ENCODE results near the gene LRRC36. TPM values are rescaled to one million over a fixed set of nuclear protein-coding genes. Genes with fewer than 3 reads are reported as not detected.

The LRRC36 gene
- total and polyA plus RNA-seq, 2 experiments from 2014 or later = 1.2 TPM; not detected in 1

DNA sequence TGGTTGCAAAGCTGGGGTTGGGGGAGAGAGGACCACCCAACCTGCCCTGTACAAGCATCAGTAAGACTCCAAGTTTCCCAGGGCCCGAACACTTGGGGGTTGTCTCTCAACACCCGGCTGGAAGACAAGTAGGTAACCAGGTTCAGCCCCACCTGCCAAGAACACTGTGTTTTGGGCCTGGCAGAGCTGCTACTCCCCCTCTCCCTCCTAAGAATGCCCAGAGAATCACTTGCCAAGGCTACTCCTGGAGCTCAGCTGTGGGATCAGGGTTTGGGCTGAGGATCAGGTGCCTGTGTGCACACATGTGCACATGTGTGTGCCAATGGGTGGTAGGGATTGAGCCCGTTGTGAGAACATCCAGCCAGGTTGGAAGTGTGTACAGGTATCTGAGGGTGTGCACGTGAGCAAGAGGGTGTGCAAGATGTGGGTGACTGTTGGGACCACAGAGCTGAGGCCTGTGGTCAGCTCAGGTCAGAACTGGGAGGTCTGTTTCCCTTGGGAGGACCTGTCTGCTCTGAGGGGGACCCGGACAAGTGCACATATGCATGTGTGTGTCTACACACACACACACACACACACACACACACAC, 106.6 kb downstream of the LRRC36 start:
- no peak for ATAC-seq

More for the DNA sequence above, 106.6 kb downstream of the LRRC36 start:
- H3K79me2 ChIP-seq (replicated peaks; ENCODE audit: insufficient read depth) = no peaks in the 10 kb centered on the region
- H3K4me2 ChIP-seq = peak overlapping the region; percentile 98
- H3K27me3 Mint-ChIP-seq (ENCODE audit: insufficient read depth, low read depth, poor library complexity) = peaks cover 37% of the 10 kb centered on the region
- peaks cover 24% of the 10 kb centered on the region for H3K4me1 ChIP-seq (ENCODE audit: insufficient read depth)
- no peaks in the 10 kb centered on the region for H3K9me2 ChIP-seq (ENCODE audit: insufficient read depth)
- peaks cover 3% of the 10 kb centered on the region; the same call in 1 of the 2 replicates for H3K36me3 ChIP-seq (ENCODE audit: insufficient read depth)
- H3K4me3 ChIP-seq = 0 out of 2 replicates have a peak overlapping the region, but pooled peaks have one; percentile 85
- H3K27me3 ChIP-seq (ENCODE audit: insufficient read depth) = peaks cover 23% of the 10 kb centered on the region
- no peak overlapping the region for H3K27ac Mint-ChIP-seq
- peaks cover 36% of the 10 kb centered on the region for H3K4me1 Mint-ChIP-seq
- H3K9me3 Mint-ChIP-seq = peaks cover 3% of the 10 kb centered on the region; the same call in 1 of the 3 replicates
- DNase-seq (ENCODE audit: low spot score) = no peak
- no peak for TF ChIP-seq CREB1 (CRISPR knock-in tag; IDR thresholded peaks at IDR 0.05; ENCODE audit: low read depth)
- TF ChIP-seq STAT1 (IDR thresholded peaks at IDR 0.05; ENCODE audit: unreplicated experiment) = no peak
- TF ChIP-seq EZH2phosphoT487 (IDR thresholded peaks at IDR 0.05; ENCODE audit: unreplicated experiment) = no peak
- TF ChIP-seq POLR2AphosphoS5 (IDR thresholded peaks at IDR 0.05; ENCODE audit: low read depth) = no peak
- no peak for TF ChIP-seq ZNF331 (CRISPR knock-in tag; IDR thresholded peaks at IDR 0.05; ENCODE audit: low read depth)
- TF ChIP-seq ZNF114 (CRISPR knock-in tag; IDR thresholded peaks at IDR 0.05) = no peak
- TF ChIP-seq, protein P1, sequence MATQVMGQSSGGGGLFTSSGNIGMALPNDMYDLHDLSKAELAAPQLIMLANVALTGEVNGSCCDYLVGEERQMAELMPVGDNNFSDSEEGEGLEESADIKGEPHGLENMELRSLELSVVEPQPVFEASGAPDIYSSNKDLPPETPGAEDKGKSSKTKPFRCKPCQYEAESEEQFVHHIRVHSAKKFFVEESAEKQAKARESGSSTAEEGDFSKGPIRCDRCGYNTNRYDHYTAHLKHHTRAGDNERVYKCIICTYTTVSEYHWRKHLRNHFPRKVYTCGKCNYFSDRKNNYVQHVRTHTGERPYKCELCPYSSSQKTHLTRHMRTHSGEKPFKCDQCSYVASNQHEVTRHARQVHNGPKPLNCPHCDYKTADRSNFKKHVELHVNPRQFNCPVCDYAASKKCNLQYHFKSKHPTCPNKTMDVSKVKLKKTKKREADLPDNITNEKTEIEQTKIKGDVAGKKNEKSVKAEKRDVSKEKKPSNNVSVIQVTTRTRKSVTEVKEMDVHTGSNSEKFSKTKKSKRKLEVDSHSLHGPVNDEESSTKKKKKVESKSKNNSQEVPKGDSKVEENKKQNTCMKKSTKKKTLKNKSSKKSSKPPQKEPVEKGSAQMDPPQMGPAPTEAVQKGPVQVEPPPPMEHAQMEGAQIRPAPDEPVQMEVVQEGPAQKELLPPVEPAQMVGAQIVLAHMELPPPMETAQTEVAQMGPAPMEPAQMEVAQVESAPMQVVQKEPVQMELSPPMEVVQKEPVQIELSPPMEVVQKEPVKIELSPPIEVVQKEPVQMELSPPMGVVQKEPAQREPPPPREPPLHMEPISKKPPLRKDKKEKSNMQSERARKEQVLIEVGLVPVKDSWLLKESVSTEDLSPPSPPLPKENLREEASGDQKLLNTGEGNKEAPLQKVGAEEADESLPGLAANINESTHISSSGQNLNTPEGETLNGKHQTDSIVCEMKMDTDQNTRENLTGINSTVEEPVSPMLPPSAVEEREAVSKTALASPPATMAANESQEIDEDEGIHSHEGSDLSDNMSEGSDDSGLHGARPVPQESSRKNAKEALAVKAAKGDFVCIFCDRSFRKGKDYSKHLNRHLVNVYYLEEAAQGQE (IDR thresholded peaks at IDR 0.05; ENCODE audit: unreplicated experiment) = no peak
- 0 out of 2 replicates have a peak, but pooled peaks cover 4% of the 10 kb centered on the region for H3F3A ChIP-seq (replicated peaks; ENCODE audit: low read depth)
- H3K36me3 Mint-ChIP-seq (ENCODE audit: low read depth) = peaks cover 16% of the 10 kb centered on the region
- H2AFZ ChIP-seq = no peak overlapping the region
- H3K4me3 Mint-ChIP-seq = peak overlapping the region; percentile 7; the same call in 1 of the 3 replicates
- H4K20me1 ChIP-seq (replicated peaks; ENCODE audit: insufficient read depth) = no peaks in the 10 kb centered on the region
- no peak overlapping the region for H3K27ac ChIP-seq (ENCODE audit: low read depth)

Small RNAs within 50 kb of the gene (small RNA-seq; reads per million reads assigned to genes)
- gene RNU1-123P (ENCODE audit: low replicate concordance) = not detected

Other genes starting within 250 kb of the LRRC36 start
- 26.6 and 35.9 TPM in 2 replicates for gene PHAF1, start 216.9 kb upstream of the LRRC36 start, total RNA-seq (2014; rRNA removed; shearing (Covaris generic))
- 14.2 and 14.7 TPM in 2 replicates for gene PHAF1, start 216.9 kb upstream of the LRRC36 start, polyA plus RNA-seq (2016; fragmentation: Nextera tagmentation; extraction: Ambion mirVana)
- gene B3GNT9, start 175.8 kb upstream of the LRRC36 start, total RNA-seq (2014; rRNA removed; shearing (Covaris generic)) = 6.8 and 7.0 TPM in 2 replicates
- gene B3GNT9, start 175.8 kb upstream of the LRRC36 start, polyA plus RNA-seq (2016; fragmentation: Nextera tagmentation; extraction: Ambion mirVana) = 0.99 and 1.5 TPM in 2 replicates
- gene TRADD, start 166.9 kb upstream of the LRRC36 start, total RNA-seq (2014; rRNA removed; shearing (Covaris generic)) = 0.42 TPM in 1 of 2 replicates, not detected in the other
- 0.50 and 0.55 TPM in 2 replicates for gene TRADD, start 166.9 kb upstream of the LRRC36 start, polyA plus RNA-seq (2016; fragmentation: Nextera tagmentation; extraction: Ambion mirVana)
- not detected in 2 replicates for gene FBXL8, start 166.9 kb upstream of the LRRC36 start, total RNA-seq (2014; rRNA removed; shearing (Covaris generic))
- gene FBXL8, start 166.9 kb upstream of the LRRC36 start, polyA plus RNA-seq (2016; fragmentation: Nextera tagmentation; extraction: Ambion mirVana) = 0.26 TPM in 1 of 2 replicates, not detected in the other
- gene HSF4, start 162.1 kb upstream of the LRRC36 start, total RNA-seq (2014; rRNA removed; shearing (Covaris generic)) = 1.3 TPM in 1 of 2 replicates, not detected in the other
- gene HSF4, start 162.1 kb upstream of the LRRC36 start, polyA plus RNA-seq (2016; fragmentation: Nextera tagmentation; extraction: Ambion mirVana) = 0.19 TPM in 1 of 2 replicates, not detected in the other
- gene NOL3, start 156.3 kb upstream of the LRRC36 start, total RNA-seq (2014; rRNA removed; shearing (Covaris generic)) = 0.27 and 3.3 TPM in 2 replicates
- 2.7 and 4.0 TPM in 2 replicates for gene NOL3, start 156.3 kb upstream of the LRRC36 start, polyA plus RNA-seq (2016; fragmentation: Nextera tagmentation; extraction: Ambion mirVana)
- 22.7 and 23.1 TPM in 2 replicates for gene MATCAP1, start 142.9 kb upstream of the LRRC36 start, total RNA-seq (2014; rRNA removed; shearing (Covaris generic))
- gene MATCAP1, start 142.9 kb upstream of the LRRC36 start, polyA plus RNA-seq (2016; fragmentation: Nextera tagmentation; extraction: Ambion mirVana) = 9.5 and 13.3 TPM in 2 replicates
- 1.6 and 2.3 TPM in 2 replicates for gene EXOC3L1, start 136.7 kb upstream of the LRRC36 start, total RNA-seq (2014; rRNA removed; shearing (Covaris generic))
- gene EXOC3L1, start 136.7 kb upstream of the LRRC36 start, polyA plus RNA-seq (2016; fragmentation: Nextera tagmentation; extraction: Ambion mirVana) = 0.92 and 1.1 TPM in 2 replicates
- gene E2F4, start 134.7 kb upstream of the LRRC36 start, total RNA-seq (2014; rRNA removed; shearing (Covaris generic)) = 135 and 168 TPM in 2 replicates
- gene E2F4, start 134.7 kb upstream of the LRRC36 start, polyA plus RNA-seq (2016; fragmentation: Nextera tagmentation; extraction: Ambion mirVana) = 67.0 and 67.2 TPM in 2 replicates
- 16.2 and 18.3 TPM in 2 replicates for gene ELMO3, start 127.7 kb upstream of the LRRC36 start, total RNA-seq (2014; rRNA removed; shearing (Covaris generic))
- gene ELMO3, start 127.7 kb upstream of the LRRC36 start, polyA plus RNA-seq (2016; fragmentation: Nextera tagmentation; extraction: Ambion mirVana) = 4.5 and 4.7 TPM in 2 replicates
- 18.4 and 23.2 TPM in 2 replicates for gene TMEM208, start 99.7 kb upstream of the LRRC36 start, total RNA-seq (2014; rRNA removed; shearing (Covaris generic))
- gene TMEM208, start 99.7 kb upstream of the LRRC36 start, polyA plus RNA-seq (2016; fragmentation: Nextera tagmentation; extraction: Ambion mirVana) = 82.3 and 89.7 TPM in 2 replicates
- gene FHOD1, start 79.3 kb upstream of the LRRC36 start, total RNA-seq (2014; rRNA removed; shearing (Covaris generic)) = 48.2 and 52.7 TPM in 2 replicates
- 26.2 and 28.4 TPM in 2 replicates for gene FHOD1, start 79.3 kb upstream of the LRRC36 start, polyA plus RNA-seq (2016; fragmentation: Nextera tagmentation; extraction: Ambion mirVana)
- 5.4 and 6.4 TPM in 2 replicates for gene SLC9A5, start 77.8 kb upstream of the LRRC36 start, total RNA-seq (2014; rRNA removed; shearing (Covaris generic))
- 3.4 and 4.5 TPM in 2 replicates for gene SLC9A5, start 77.8 kb upstream of the LRRC36 start, polyA plus RNA-seq (2016; fragmentation: Nextera tagmentation; extraction: Ambion mirVana)
- 10.3 and 17.1 TPM in 2 replicates for gene PLEKHG4, start 47.3 kb upstream of the LRRC36 start, total RNA-seq (2014; rRNA removed; shearing (Covaris generic))
- gene PLEKHG4, start 47.3 kb upstream of the LRRC36 start, polyA plus RNA-seq (2016; fragmentation: Nextera tagmentation; extraction: Ambion mirVana) = 3.2 and 4.9 TPM in 2 replicates
- gene KCTD19, start 74 bp upstream of the LRRC36 start, total RNA-seq (2014; rRNA removed; shearing (Covaris generic)) = 0.31 TPM in 1 of 2 replicates, not detected in the other
- 0.61 and 0.65 TPM in 2 replicates for gene KCTD19, start 74 bp upstream of the LRRC36 start, polyA plus RNA-seq (2016; fragmentation: Nextera tagmentation; extraction: Ambion mirVana)
- 0.28 TPM in 1 of 2 replicates, not detected in the other for gene TPPP3, start 66.7 kb downstream of the LRRC36 start, total RNA-seq (2014; rRNA removed; shearing (Covaris generic))
- gene TPPP3, start 66.7 kb downstream of the LRRC36 start, polyA plus RNA-seq (2016; fragmentation: Nextera tagmentation; extraction: Ambion mirVana) = 0.26 and 1.3 TPM in 2 replicates
- gene ZDHHC1, start 89.7 kb downstream of the LRRC36 start, total RNA-seq (2014; rRNA removed; shearing (Covaris generic)) = 2.3 and 2.7 TPM in 2 replicates
- 1.4 and 1.6 TPM in 2 replicates for gene ZDHHC1, start 89.7 kb downstream of the LRRC36 start, polyA plus RNA-seq (2016; fragmentation: Nextera tagmentation; extraction: Ambion mirVana)
- 23.0 and 25.1 TPM in 2 replicates for gene HSD11B2, start 104.3 kb downstream of the LRRC36 start, total RNA-seq (2014; rRNA removed; shearing (Covaris generic))
- gene HSD11B2, start 104.3 kb downstream of the LRRC36 start, polyA plus RNA-seq (2016; fragmentation: Nextera tagmentation; extraction: Ambion mirVana) = 14.8 and 16.6 TPM in 2 replicates
- 68.7 and 69.4 TPM in 2 replicates for gene ATP6V0D1, start 154.3 kb downstream of the LRRC36 start, total RNA-seq (2014; rRNA removed; shearing (Covaris generic))
- 19.5 and 20.6 TPM in 2 replicates for gene ATP6V0D1, start 154.3 kb downstream of the LRRC36 start, polyA plus RNA-seq (2016; fragmentation: Nextera tagmentation; extraction: Ambion mirVana)
- not detected in 2 replicates for gene AGRP, start 156.7 kb downstream of the LRRC36 start, total RNA-seq (2014; rRNA removed; shearing (Covaris generic))
- gene AGRP, start 156.7 kb downstream of the LRRC36 start, polyA plus RNA-seq (2016; fragmentation: Nextera tagmentation; extraction: Ambion mirVana) = not detected in 2 replicates
- gene RIPOR1, start 202.0 kb downstream of the LRRC36 start, total RNA-seq (2014; rRNA removed; shearing (Covaris generic)) = 7.4 and 22.4 TPM in 2 replicates
- 6.8 and 7.6 TPM in 2 replicates for gene RIPOR1, start 202.0 kb downstream of the LRRC36 start, polyA plus RNA-seq (2016; fragmentation: Nextera tagmentation; extraction: Ambion mirVana)
- 64.5 and 81.0 TPM in 2 replicates for gene CTCF, start 235.7 kb downstream of the LRRC36 start, total RNA-seq (2014; rRNA removed; shearing (Covaris generic))
- 67.7 and 72.3 TPM in 2 replicates for gene CTCF, start 235.7 kb downstream of the LRRC36 start, polyA plus RNA-seq (2016; fragmentation: Nextera tagmentation; extraction: Ambion mirVana)